ENCODE results near the gene LRCH1. TPM values are rescaled to one million over a fixed set of nuclear protein-coding genes. Genes with fewer than 3 reads are reported as not detected.

The LRCH1 gene
- total and polyA plus RNA-seq, 5 donors from 2014 or later, result 2.6 to 23.5 (median 3.4) TPM

GRCh38 chr13:46665633-46666482, 112.9 kb downstream of the LRCH1 start:
- DNase-seq (no peak), ATAC-seq (ENCODE audit: low read depth in 2 of 2) (no peak)
- Mint-ChIP-seq H3K36me3 (peaks cover 3% of the 10 kb centered on the region), H3K4me1 (peaks cover 25 to 62% (median 56%) of the 10 kb centered on the region in 4 donors), H3K9me3 (no peaks in the 10 kb centered on the region), H3K27me3 (no peaks in the 10 kb centered on the region), H3K4me3 (peak overlapping the region; percentile 4 to 68 (median 53)), H3K27ac (peak overlapping the region; percentile 76 to 92 (median 92))
- Histone ChIP-seq H3K9me3 (ENCODE audit: control insufficient read depth in 2 of 2, low read length in 2 of 2) (no peaks in the 10 kb centered on the region), H3K4me1 (ENCODE audit: control insufficient read depth, insufficient read depth, low read length, poor library complexity, severe bottlenecking) (peaks cover 22% of the 10 kb centered on the region), H3K27me3 (ENCODE audit: control insufficient read depth, insufficient read depth, low read length) (no peaks in the 10 kb centered on the region), H3K4me3 (ENCODE audit: low read depth, low read length) (no peak overlapping the region), H3K27ac (ENCODE audit: insufficient read depth, low read length, poor library complexity, severe bottlenecking) (peak overlapping the region; percentile 41), H3K36me3 (ENCODE audit: control insufficient read depth, insufficient read depth, low read length) (peaks cover 3% of the 10 kb centered on the region)

- peak overlapping the region; percentile 74 to 86 (median 78) for H3K4me3 Mint-ChIP-seq
- H3K27ac Mint-ChIP-seq, result peak overlapping the region; percentile 74 to 91 (median 80)
- peaks cover 3% of the 10 kb centered on the region for H3K36me3 ChIP-seq (ENCODE audit: control insufficient read depth, insufficient read depth, low read length)
- peak overlapping the region; percentile 77 for H3K27ac ChIP-seq (ENCODE audit: insufficient read depth, low read length, poor library complexity, severe bottlenecking)
- DNase-seq, result no peak
- H3K9me3 ChIP-seq (ENCODE audit: control insufficient read depth in 2 of 2, low read length in 2 of 2), result no peaks in the 10 kb centered on the region
- peaks cover 22% of the 10 kb centered on the region for H3K4me1 ChIP-seq (ENCODE audit: control insufficient read depth, insufficient read depth, low read length, poor library complexity, severe bottlenecking)
- no peaks in the 10 kb centered on the region for H3K27me3 Mint-ChIP-seq
- H3K9me3 Mint-ChIP-seq, result no peaks in the 10 kb centered on the region
- H3K4me3 ChIP-seq (ENCODE audit: low read depth, low read length), result peak overlapping the region; percentile 62
- peaks cover 14% of the 10 kb centered on the region for H3K36me3 Mint-ChIP-seq
- no peaks in the 10 kb centered on the region for H3K27me3 ChIP-seq (ENCODE audit: control insufficient read depth, insufficient read depth, low read length)
- no peak for ATAC-seq (ENCODE audit: low read depth in 2 of 2)
- H3K4me1 Mint-ChIP-seq, result peaks cover 25 to 64% (median 54%) of the 10 kb centered on the region in 4 donors
These were observed 113.9 kb downstream of the LRCH1 start for GRCh38 chr13:46666727-46667456.

- peaks cover 18% of the 10 kb centered on the region for H3K36me3 Mint-ChIP-seq
- peak in 2 of 3 donors; percentile 57 to 87 for DNase-seq
- ATAC-seq (ENCODE audit: low read depth in 2 of 2), result peak; percentile 61 to 68
- H3K4me3 Mint-ChIP-seq, result peak overlapping the region; percentile 70 to 96 (median 88)
- H3K36me3 ChIP-seq (ENCODE audit: control insufficient read depth, insufficient read depth, low read length), result peaks cover 3% of the 10 kb centered on the region
- H3K4me1 Mint-ChIP-seq, result peaks cover 17 to 59% (median 48%) of the 10 kb centered on the region in 4 donors
- H3K4me3 ChIP-seq (ENCODE audit: low read depth, low read length), result peak overlapping the region; percentile 91
- H3K27ac ChIP-seq (ENCODE audit: insufficient read depth, low read length, poor library complexity, severe bottlenecking), result peak overlapping the region; percentile 77
- H3K9me3 Mint-ChIP-seq, result no peaks in the 10 kb centered on the region
- peaks cover 22% of the 10 kb centered on the region for H3K4me1 ChIP-seq (ENCODE audit: control insufficient read depth, insufficient read depth, low read length, poor library complexity, severe bottlenecking)
- no peaks in the 10 kb centered on the region for H3K27me3 Mint-ChIP-seq
- H3K27ac Mint-ChIP-seq, result peak overlapping the region; percentile 60 to 86 (median 80)
- no peaks in the 10 kb centered on the region for H3K27me3 ChIP-seq (ENCODE audit: control insufficient read depth, insufficient read depth, low read length)
- H3K9me3 ChIP-seq (ENCODE audit: control insufficient read depth in 2 of 2, low read length in 2 of 2), result no peaks in the 10 kb centered on the region
These were observed 114.8 kb downstream of the LRCH1 start for GRCh38 chr13:46667687-46668281.

- H3K4me3 ChIP-seq (ENCODE audit: low read depth, low read length), result peak overlapping the region; percentile 91
- H3K27me3 Mint-ChIP-seq, result no peaks in the 10 kb centered on the region
- peaks cover 12 to 54% (median 44%) of the 10 kb centered on the region in 4 donors for H3K4me1 Mint-ChIP-seq
- peak; percentile 9 to 20 for ATAC-seq (ENCODE audit: low read depth in 2 of 2)
- H3K27ac Mint-ChIP-seq, result peak overlapping the region; percentile 60 to 86 (median 80)
- H3K27ac ChIP-seq (ENCODE audit: insufficient read depth, low read length, poor library complexity, severe bottlenecking), result peak overlapping the region; percentile 77
- H3K4me1 ChIP-seq (ENCODE audit: control insufficient read depth, insufficient read depth, low read length, poor library complexity, severe bottlenecking), result peaks cover 22% of the 10 kb centered on the region
- H3K4me3 Mint-ChIP-seq, result peak overlapping the region; percentile 70 to 96 (median 88)
- peak in 1 of 3 donors; percentile 44 for DNase-seq
- H3K9me3 Mint-ChIP-seq, result no peaks in the 10 kb centered on the region
- no peaks in the 10 kb centered on the region for H3K27me3 ChIP-seq (ENCODE audit: control insufficient read depth, insufficient read depth, low read length)
- peaks cover 24% of the 10 kb centered on the region for H3K36me3 Mint-ChIP-seq
- H3K36me3 ChIP-seq (ENCODE audit: control insufficient read depth, insufficient read depth, low read length), result peaks cover 3% of the 10 kb centered on the region
- no peaks in the 10 kb centered on the region for H3K9me3 ChIP-seq (ENCODE audit: control insufficient read depth in 2 of 2, low read length in 2 of 2)
These were observed 115.3 kb downstream of the LRCH1 start for GRCh38 chr13:46668302-46668720.

- Mint-ChIP-seq H3K4me3 (peak overlapping the region in 3 of 4 donors; percentile 54 to 65 (median 59)), H3K27me3 (no peaks in the 10 kb centered on the region), H3K36me3 (peaks cover 24% of the 10 kb centered on the region), H3K27ac (peak overlapping the region; percentile 57 to 95 (median 80)), H3K9me3 (no peaks in the 10 kb centered on the region), H3K4me1 (peaks cover 12 to 46% (median 40%) of the 10 kb centered on the region in 4 donors)
- Histone ChIP-seq H3K36me3 (ENCODE audit: control insufficient read depth, insufficient read depth, low read length) (peaks cover 3% of the 10 kb centered on the region), H3K4me1 (ENCODE audit: control insufficient read depth, insufficient read depth, low read length, poor library complexity, severe bottlenecking) (peaks cover 22% of the 10 kb centered on the region), H3K4me3 (ENCODE audit: low read depth, low read length) (peak overlapping the region; percentile 23), H3K27ac (ENCODE audit: insufficient read depth, low read length, poor library complexity, severe bottlenecking) (peak overlapping the region; percentile 77), H3K9me3 (ENCODE audit: control insufficient read depth in 2 of 2, low read length in 2 of 2) (no peaks in the 10 kb centered on the region), H3K27me3 (ENCODE audit: control insufficient read depth, insufficient read depth, low read length) (no peaks in the 10 kb centered on the region)
- ATAC-seq (ENCODE audit: low read depth in 2 of 2) (no peak), DNase-seq (no peak)
These were observed 116.1 kb downstream of the LRCH1 start for GRCh38 chr13:46668931-46669525.

GRCh38 chr13:46672338-46673090, 119.5 kb downstream of the LRCH1 start:
- peaks cover 24% of the 10 kb centered on the region for H3K36me3 Mint-ChIP-seq
- peaks cover 19 to 33% (median 29%) of the 10 kb centered on the region in 4 donors for H3K4me1 Mint-ChIP-seq
- no peaks in the 10 kb centered on the region for H3K27me3 Mint-ChIP-seq

More at GRCh38 chr13:46672338-46673090, 119.5 kb downstream of the LRCH1 start:
- no peak overlapping the region for H3K27ac Mint-ChIP-seq
- H3K4me1 ChIP-seq (ENCODE audit: control insufficient read depth, insufficient read depth, low read length, poor library complexity, severe bottlenecking), result peaks cover 9% of the 10 kb centered on the region
- H3K9me3 ChIP-seq (ENCODE audit: control insufficient read depth in 2 of 2, low read length in 2 of 2), result no peaks in the 10 kb centered on the region
- no peaks in the 10 kb centered on the region for H3K27me3 ChIP-seq (ENCODE audit: control insufficient read depth, insufficient read depth, low read length)
- ATAC-seq (ENCODE audit: low read depth in 2 of 2) (no peak), DNase-seq (no peak)
- H3K4me3 Mint-ChIP-seq, result peak overlapping the region in 1 of 4 donors; percentile 29
- H3K27ac ChIP-seq (ENCODE audit: insufficient read depth, low read length, poor library complexity, severe bottlenecking), result no peak overlapping the region
- H3K4me3 ChIP-seq (ENCODE audit: low read depth, low read length), result no peak overlapping the region
- no peaks in the 10 kb centered on the region for H3K9me3 Mint-ChIP-seq
- H3K36me3 ChIP-seq (ENCODE audit: control insufficient read depth, insufficient read depth, low read length), result peaks cover 3% of the 10 kb centered on the region

Data from CD4-positive, CD25-positive, alpha-beta regulatory T cell (primary cell).